H1 (cell line): Measurements from ENCODE around the gene PRKAG1. TPM values are rescaled to one million over a fixed set of nuclear protein-coding genes. Genes with fewer than 3 reads are reported as not detected.

Experiments used
- CTCF ChIA-PET: fragments of 300-600 bp; sonication (Branson Sonifier 250); formaldehyde crosslinking; loops from one replicate; lab custom pipeline; 2021; ENCODE audit not compliant: partially characterized antibody; lab: Charles Lee
- POLR2A ChIA-PET: fragments of 300-600 bp; sonication (Branson Sonifier 250); formaldehyde crosslinking; loops from one replicate; lab custom pipeline; 2021; ENCODE audit warnings: inconsistent platforms; ENCODE audit not compliant: partially characterized antibody; lab: Charles Lee
- DNase-seq, 2 experiments: peaks; one replicate each; pipeline versions ENCODE4 v3.0.0 to v3.0.0-alpha.2; 2010 to 2022; ENCODE audit warnings: low spot score in 2 of 2, low read depth in 1 of 2, mixed read lengths in 1 of 2
- FAIRE-seq: peaks from 2 replicates; lab custom pipeline; 2011; peaks lifted over from hg19 to GRCh38; lab: Jason Lieb, UNC
- H2AFZ ChIP-seq: 2 replicates; pipeline ENCODE4 v1.8.1; 2012; ENCODE audit warnings: low read length, inconsistent platforms
- H2AK5ac ChIP-seq: 2 replicates; pipeline ENCODE4 v1.6.1; 2013; ENCODE audit warnings: low read depth, low read length
- H2BK120ac ChIP-seq: replicated peaks from 2 replicates; pipeline ENCODE3; 2013; ENCODE audit warnings: low read depth, low read length, inconsistent platforms
- H2BK12ac ChIP-seq: 2 replicates; pipeline ENCODE4 v1.6.1; 2013; ENCODE audit warnings: low read depth, low read length
- H2BK15ac ChIP-seq: 2 replicates; pipeline ENCODE4 v1.6.1; 2013; ENCODE audit warnings: low read length
- H2BK20ac ChIP-seq: 2 replicates; pipeline ENCODE4 v1.6.1; 2013; ENCODE audit warnings: low read length
- H2BK5ac ChIP-seq: 2 replicates; pipeline ENCODE4 v1.6.1; 2013; ENCODE audit warnings: low read depth, low read length
- H3K14ac ChIP-seq: 2 replicates; pipeline ENCODE4 v1.6.1; 2013; ENCODE audit warnings: inconsistent platforms; ENCODE audit not compliant: insufficient read length
- H3K18ac ChIP-seq: 2 replicates; pipeline ENCODE4 v1.6.1; 2013; ENCODE audit warnings: low read length; ENCODE audit errors: extremely low read depth
- H3K23ac ChIP-seq: 2 replicates; pipeline ENCODE4 v1.6.1; 2013; ENCODE audit warnings: inconsistent platforms; ENCODE audit not compliant: insufficient read length
- H3K23me2 ChIP-seq: 2 replicates; pipeline ENCODE4 v1.6.1; 2013; ENCODE audit warnings: low read depth, low read length
- H3K27ac ChIP-seq: 2 replicates; pipeline ENCODE4 v1.6.1; 2011; ENCODE audit warnings: low read depth, low read length, inconsistent platforms
- H3K27me3 ChIP-seq, 4 experiments: replicated peaks in 1 of 4; 1 replicate in 1 of 4; 2 replicates in 3 of 4; pipeline versions ENCODE4 v1.6.1 to v1.8.1; 2011 to 2013; ENCODE audit warnings: low read length in 3 of 4, mild to moderate bottlenecking in 3 of 4, inconsistent platforms in 2 of 4, mixed read lengths in 2 of 4, moderate library complexity in 1 of 4; ENCODE audit not compliant: control insufficient read depth in 3 of 4, insufficient read depth in 3 of 4; ENCODE audit errors: extremely low read depth in 1 of 4
- H3K36me3 ChIP-seq, 4 experiments: 2 replicates each; pipeline versions ENCODE4 v1.6.1 to v1.8.1; 2011 to 2013; ENCODE audit warnings: mild to moderate bottlenecking in 4 of 4, low read length in 3 of 4, moderate library complexity in 2 of 4, control low read depth in 1 of 4, inconsistent platforms in 1 of 4; ENCODE audit not compliant: insufficient read depth in 4 of 4, control insufficient read depth in 2 of 4
- H3K4ac ChIP-seq: replicated peaks from 2 replicates; pipeline ENCODE3; 2013; ENCODE audit warnings: low read length, low read depth, mixed read lengths, inconsistent platforms; ENCODE audit not compliant: insufficient read length
- H3K4me1 ChIP-seq, 4 experiments: replicated peaks in 1 of 4; 1 replicate in 1 of 4; 2 replicates in 3 of 4; pipeline versions ENCODE4 v1.6.1 to v1.8.1; 2011 to 2013; ENCODE audit warnings: low read length in 3 of 4, inconsistent platforms in 2 of 4, mixed read lengths in 1 of 4; ENCODE audit not compliant: insufficient read depth in 4 of 4, control insufficient read depth in 3 of 4
- H3K4me2 ChIP-seq, 2 experiments: 2 replicates each; pipeline versions ENCODE4 v1.6.1 to v1.8.1; 2011 to 2013; ENCODE audit warnings: low read depth in 2 of 2, low read length in 2 of 2, control low read depth in 1 of 2, inconsistent platforms in 1 of 2, mild to moderate bottlenecking in 1 of 2; ENCODE audit not compliant: insufficient read depth in 1 of 2
- H3K4me3 ChIP-seq, 4 experiments: fragments of 200-600, 300-600 bp in 1 of 4; sonication (generic), shearing (Covaris generic), sonication (Bioruptor Twin) in 1 of 4; 2 replicates each; pipeline versions ENCODE4 v1.5.1 to v1.8.1; 2011 to 2016; ENCODE audit warnings: low read length in 4 of 4, low read depth in 3 of 4, control low read depth in 2 of 4, inconsistent platforms in 2 of 4, mild to moderate bottlenecking in 2 of 4, mixed read lengths in 1 of 4, moderate library complexity in 1 of 4; ENCODE audit not compliant: insufficient read depth in 2 of 4; ENCODE audit errors: extremely low read depth in 1 of 4
- H3K56ac ChIP-seq: replicated peaks from 2 replicates; pipeline ENCODE3; 2013; ENCODE audit warnings: low read depth, mild to moderate bottlenecking, mixed read lengths, low read length, inconsistent platforms; ENCODE audit not compliant: insufficient read length
- H3K79me1 ChIP-seq: 2 replicates; pipeline ENCODE4 v1.6.1; 2013; ENCODE audit warnings: low read depth, low read length, control low read depth
- H3K79me2 ChIP-seq, 2 experiments: 2 replicates each; pipeline versions ENCODE4 v1.6.1 to v1.8.1; 2012 to 2013; ENCODE audit warnings: low read length in 2 of 2, mild to moderate bottlenecking in 2 of 2, inconsistent platforms in 1 of 2; ENCODE audit not compliant: insufficient read depth in 2 of 2, control insufficient read depth in 1 of 2
- H3K9ac ChIP-seq, 4 experiments: replicated peaks in 1 of 4; 1 replicate in 1 of 4; 2 replicates in 3 of 4; pipeline versions ENCODE4 v1.6.1 to v1.8.1; 2011 to 2013; ENCODE audit warnings: low read depth in 3 of 4, low read length in 3 of 4, control low read depth in 2 of 4, mild to moderate bottlenecking in 2 of 4, moderate library complexity in 2 of 4, inconsistent platforms in 1 of 4; ENCODE audit errors: extremely low read depth in 1 of 4
- H3K9me3 ChIP-seq, 2 experiments: 2 replicates each; pipeline versions ENCODE4 v1.6.1 to v1.8.1; 2012 to 2013; ENCODE audit warnings: mild to moderate bottlenecking in 2 of 2, moderate library complexity in 2 of 2, control low read depth in 1 of 2, inconsistent platforms in 1 of 2, low read depth in 1 of 2, low read length in 1 of 2, mixed read lengths in 1 of 2; ENCODE audit not compliant: insufficient read depth in 2 of 2
- H4K20me1 ChIP-seq, 2 experiments: replicated peaks in 1 of 2; 2 replicates each; pipeline versions ENCODE3 to v1.8.1; 2011 to 2013; ENCODE audit warnings: inconsistent platforms in 2 of 2, low read length in 2 of 2, mild to moderate bottlenecking in 1 of 2; ENCODE audit not compliant: insufficient read depth in 2 of 2, control insufficient read depth in 1 of 2
- H4K5ac ChIP-seq: 2 replicates; pipeline ENCODE4 v1.6.1; 2013; ENCODE audit warnings: low read length, low read depth, mixed read lengths, inconsistent platforms; ENCODE audit not compliant: insufficient read length
- H4K8ac ChIP-seq: 2 replicates; pipeline ENCODE4 v1.8.0; 2013; ENCODE audit warnings: mild to moderate bottlenecking, moderate library complexity, low read length, inconsistent platforms; ENCODE audit not compliant: insufficient read depth; ENCODE audit errors: extremely low read depth
- H4K91ac ChIP-seq: replicated peaks from 2 replicates; pipeline ENCODE3; 2013; ENCODE audit warnings: low read length, mixed read lengths, inconsistent platforms; ENCODE audit not compliant: insufficient read length
- ASH2L ChIP-seq: fragments of 200-600, 300-600 bp; sonication (generic); IDR thresholded peaks from one replicate; pipeline ENCODE4 v1.7.1; 2017; ENCODE audit warnings: low read length
- CEBPB ChIP-seq: IDR thresholded peaks from 2 replicates; pipeline ENCODE4 v1.6.1; 2012; ENCODE audit warnings: low read depth, low read length
- JUND ChIP-seq: IDR thresholded peaks from 2 replicates; pipeline ENCODE4 v1.6.1; 2011; ENCODE audit warnings: mild to moderate bottlenecking, improper control_type of control experiment, low read length
- KDM4A ChIP-seq: IDR thresholded peaks from one replicate; pipeline ENCODE4 v1.7.1; 2012; ENCODE audit warnings: low read depth, mild to moderate bottlenecking, moderate library complexity, low read length, inconsistent platforms; ENCODE audit not compliant: severe bottlenecking
- KDM5A ChIP-seq: fragments of 200-600 bp; IDR thresholded peaks from 2 replicates; pipeline ENCODE4 v1.7.1; 2012; ENCODE audit warnings: mild to moderate bottlenecking, low read length, inconsistent platforms, mixed read lengths
- NRF1 ChIP-seq: IDR thresholded peaks from 2 replicates; pipeline ENCODE4 v1.6.1; 2011; ENCODE audit warnings: mild to moderate bottlenecking, low read depth, low read length, improper control_type of control experiment
- POLR2AphosphoS5 ChIP-seq: IDR thresholded peaks from 2 replicates; pipeline ENCODE4 v1.6.1; 2011; ENCODE audit warnings: low read depth, low read length
- RAD21 ChIP-seq, 2 experiments: IDR thresholded peaks in 1 of 2; conservative IDR thresholded peaks in 1 of 2; 2 replicates each; pipeline ENCODE4 v1.6.1; 2011; ENCODE audit warnings: low read depth in 2 of 2, low read length in 2 of 2, improper control_type of control experiment in 1 of 2, inconsistent platforms in 1 of 2, mild to moderate bottlenecking in 1 of 2, moderate library complexity in 1 of 2
- RBBP5 ChIP-seq: IDR thresholded peaks from 2 replicates; pipeline ENCODE4 v1.7.1; 2012; ENCODE audit warnings: low read depth, mild to moderate bottlenecking, inconsistent platforms, low read length, moderate library complexity, borderline replicate concordance
- RNF2 ChIP-seq: fragments of 200-900, 300-1000 bp; sonication (generic); IDR thresholded peaks from 2 replicates; pipeline ENCODE4 v1.7.1; 2016; ENCODE audit warnings: borderline replicate concordance, low read depth, mild to moderate bottlenecking, antibody characterized with exemption, low read length; ENCODE audit not compliant: poor library complexity, severe bottlenecking; ENCODE audit errors: missing control alignments
- SAP30 ChIP-seq: fragments of 300-600 bp; sonication (generic); IDR thresholded peaks from 2 replicates; pipeline ENCODE4 v1.7.1; 2012; ENCODE audit warnings: low read length, moderate library complexity, mild to moderate bottlenecking, inconsistent platforms; ENCODE audit not compliant: insufficient read depth, insufficient replicate concordance
- SIX5 ChIP-seq: IDR thresholded peaks from 2 replicates; pipeline ENCODE4 v1.6.1; 2011; ENCODE audit warnings: mild to moderate bottlenecking, low read depth, low read length
- SP2 ChIP-seq: IDR thresholded peaks from 2 replicates; pipeline ENCODE4 v1.6.1; 2012; ENCODE audit warnings: mild to moderate bottlenecking, low read length, inconsistent platforms
- TEAD4 ChIP-seq: IDR thresholded peaks from 2 replicates; pipeline ENCODE4 v1.6.1; 2012; ENCODE audit warnings: low read depth, low read length, inconsistent platforms, mixed read lengths
- YY1 ChIP-seq: IDR thresholded peaks from 2 replicates; pipeline ENCODE4 v1.6.1; 2011; ENCODE audit warnings: low read depth, mild to moderate bottlenecking, low read length
- WGBS, 2 experiments: shearing (Covaris generic) in 1 of 2; methylation state at CpG; one replicate each; pipeline versions ENCODE4 v1.1.6 to v1.1.7; 2013 to 2015; ENCODE audit warnings: low lambda C conversion rate in 2 of 2, mixed read lengths in 2 of 2, inconsistent platforms in 1 of 2, low coverage in 1 of 2, missing lambda C conversion rate in 1 of 2; ENCODE audit not compliant: insufficient replicate concordance in 2 of 2, insufficient coverage in 1 of 2, insufficient read length in 1 of 2; ENCODE audit errors: extremely low coverage in 1 of 2, missing lambda C conversion rate in 1 of 2; 5-methylcytosine and 5-hydroxymethylcytosine counted together
- polyA plus RNA-seq, 7 experiments: library from polyadenylated mRNA; depleted of rRNA in 3 of 7; stranded (reverse) in 5 of 7; unstranded in 2 of 7; fragments of >200 nt in 5 of 7; fragments of 200-250 nt in 2 of 7; gene quantifications; 1 replicate in 5 of 7; 2 replicates in 1 of 7; 4 replicates in 1 of 7; pipeline versions ENCODE4 v1.2.1 to v1.2.3, GENCODE V29; 2011 to 2013; ENCODE audit warnings: missing spikeins in 2 of 7, mixed read lengths in 2 of 7
- total RNA-seq: library from RNA; stranded (reverse); fragmentation: NEBNext Ultra II Directional; extraction: Animal tissue kit (Norgen Biotek cat#: 25700); gene quantifications from 2 replicates; pipeline ENCODE4 v1.2.1, GENCODE V29; 2021

PRKAG1 gene
- total and polyA plus RNA-seq, 2 of the 8 experiments (the other 6 are each of a cell fraction or from before 2014, with no cell fraction given), result 38.6 to 57.5 TPM

DNA sequence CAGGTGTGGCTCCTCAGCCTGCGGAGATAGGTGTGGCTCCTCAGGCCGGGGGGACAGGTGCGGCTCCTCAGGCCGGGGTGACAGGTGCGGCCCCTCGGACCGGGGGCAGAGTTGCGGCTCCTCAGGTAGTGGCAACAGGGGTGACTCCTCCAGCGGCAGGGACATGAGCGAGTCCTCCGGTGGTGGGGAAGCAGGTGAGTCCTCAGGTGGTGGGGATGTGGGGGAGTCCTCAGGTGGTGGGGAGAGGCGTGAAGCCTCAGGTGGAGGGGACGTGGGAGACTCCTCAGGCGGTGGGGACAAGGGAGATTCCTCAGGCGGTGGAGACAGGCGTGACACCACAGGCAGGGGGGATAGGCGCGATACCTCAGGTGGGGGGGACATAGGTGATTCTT is 32.8 kb upstream of the PRKAG1 start:
- H3K79me2 ChIP-seq, result peaks cover 17 to 29% of the 10 kb centered on the region in 2 experiments
- H3K56ac ChIP-seq, result no peak overlapping the region
- no peak overlapping the region for H3K4me3 ChIP-seq
- H3K18ac ChIP-seq, result no peak overlapping the region
- H2AFZ ChIP-seq, result no peak overlapping the region
- H3K79me1 ChIP-seq, result peaks cover 15% of the 10 kb centered on the region
- no peak for FAIRE-seq
- H3K9ac ChIP-seq, result no peak overlapping the region
- H4K8ac ChIP-seq, result no peak overlapping the region
- no peak overlapping the region for H3K4me2 ChIP-seq
- no peak overlapping the region for H4K5ac ChIP-seq
- H4K20me1 ChIP-seq, result peaks cover 23 to 54% of the 10 kb centered on the region in 2 experiments
- no peak overlapping the region for H3K23ac ChIP-seq
- no peak overlapping the region for H2BK20ac ChIP-seq
- H2BK15ac ChIP-seq, result no peak overlapping the region
- H4K91ac ChIP-seq, result no peak overlapping the region
- peaks cover 0 to 9% (median 0%) of the 10 kb centered on the region in 4 experiments; a peak in 4 of 7 replicates for H3K4me1 ChIP-seq
- no peak overlapping the region for H2BK12ac ChIP-seq
- CTCF ChIA-PET, result no interaction called here
- H3K36me3 ChIP-seq, result peaks cover 48 to 85% (median 78%) of the 10 kb centered on the region in 4 experiments
- WGBS, 2 experiments, result 95% methylated on average over 11 of the region's 18 CpGs; no CpG with 5 or more reads in 1 of the 2 experiments
- H3K14ac ChIP-seq, result no peak overlapping the region
- H2AK5ac ChIP-seq, result no peak overlapping the region
- no peak overlapping the region for H2BK5ac ChIP-seq
- no peaks in the 10 kb centered on the region for H3K23me2 ChIP-seq
- no peak for DNase-seq
- H2BK120ac ChIP-seq, result no peak overlapping the region
- POLR2A ChIA-PET, result interaction anchor here (2.2 to 21.2 kb wide), 2 partner anchors 22 to 224 kb away, joined by 4 to 339 read pairs; no protein-coding TSS in a partner anchor
- no peaks in the 10 kb centered on the region for H3K9me3 ChIP-seq
- no peak overlapping the region for H3K4ac ChIP-seq
- no peaks in the 10 kb centered on the region for H3K27me3 ChIP-seq
- H3K27ac ChIP-seq, result no peak overlapping the region
- TF ChIP-seq KDM4A (no peak), NRF1 (no peak), POLR2AphosphoS5 (no peak), KDM5A (no peak), CEBPB (no peak), ASH2L (no peak), SAP30 (no peak), TEAD4 (no peak), RBBP5 (no peak), RNF2 (no peak), YY1 (no peak), RAD21 (IDR thresholded peaks at IDR 0.05 in 1 of 2, conservative IDR thresholded peaks at IDR 0.05 in 1 of 2; ENCODE audit: low read depth in 2 of 2, low read length in 2 of 2) (no peak), JUND (no peak), SIX5 (no peak), SP2 (no peak)
